IMR-90 (cell line): ENCODE measurements around the gene SPATS2L.

Experiments used
- CTCF ChIP-seq: conservative IDR thresholded peaks from 2 replicates; pipeline ENCODE4 v1.5.1; 2012; ENCODE audit warnings: mild to moderate bottlenecking, low read depth, low read length, improper control_type of control experiment
- POLR2A ChIP-seq: IDR thresholded peaks from 2 replicates; pipeline ENCODE4 v1.6.1; 2012; ENCODE audit warnings: mild to moderate bottlenecking, low read depth, low read length
- RAD21 ChIP-seq: IDR thresholded peaks from 2 replicates; pipeline ENCODE4 v1.6.1; 2012; ENCODE audit warnings: low read length, improper control_type of control experiment
- RFX5 ChIP-seq: IDR thresholded peaks from 2 replicates; pipeline ENCODE4 v1.8.0; 2012; ENCODE audit warnings: low read depth, mild to moderate bottlenecking, low read length, moderate library complexity

- TF ChIP-seq RAD21 (no peak), RFX5 (no peak), CTCF (no peak), POLR2A (no peak)
Measured at GRCh38 chr2:200300638-200301314, 5.7 kb upstream of the SPATS2L start.
